Spleen (tissue), 11 donors: ENCODE results near the gene PHACTR2. TPM values are rescaled to one million over a fixed set of nuclear protein-coding genes. Genes with fewer than 3 reads are reported as not detected.

Experiments used
- DNase-seq: peaks from one replicate; pipeline ENCODE4 v3.0.0-alpha.2; 2020
- H3K27ac ChIP-seq, 8 donors: fragments of 200-600 bp; sonication (generic) in 7 of 8; 1 replicate in 4 of 8; 2 replicates in 4 of 8; pipeline versions ENCODE4 v1.5.0 to v1.8.0; 2016 to 2021; ENCODE audit warnings: inconsistent platforms in 4 of 8, mild to moderate bottlenecking in 4 of 8, moderate library complexity in 1 of 8
- H3K27me3 ChIP-seq, 7 donors: fragments of 200-600 bp; sonication (generic) in 6 of 7; replicated peaks in 1 of 7; 1 replicate in 4 of 7; 2 replicates in 3 of 7; pipeline versions ENCODE4 v1.5.0 to v1.8.0; 2016 to 2021; ENCODE audit warnings: inconsistent platforms in 3 of 7, mild to moderate bottlenecking in 1 of 7
- H3K36me3 ChIP-seq, 6 donors: fragments of 200-600 bp; sonication (generic) in 5 of 6; 1 replicate in 4 of 6; 2 replicates in 2 of 6; pipeline versions ENCODE4 v1.5.0 to v1.8.0; 2016 to 2021; ENCODE audit warnings: inconsistent platforms in 2 of 6
- H3K4me1 ChIP-seq, 6 donors: fragments of 200-600 bp; sonication (generic) in 5 of 6; 1 replicate in 3 of 6; 2 replicates in 3 of 6; pipeline versions ENCODE4 v1.5.0 to v1.8.0; 2016 to 2021; ENCODE audit warnings: inconsistent platforms in 3 of 6
- H3K4me3 ChIP-seq, 8 donors: fragments of 200-600 bp; sonication (generic) in 7 of 8; 1 replicate in 4 of 8; 2 replicates in 4 of 8; pipeline versions ENCODE4 v1.5.0 to v1.8.0; 2016 to 2021; ENCODE audit warnings: inconsistent platforms in 4 of 8, mild to moderate bottlenecking in 4 of 8, moderate library complexity in 2 of 8
- H3K9me3 ChIP-seq, 8 donors: fragments of 200-600 bp; sonication (generic) in 7 of 8; 1 replicate in 4 of 8; 2 replicates in 4 of 8; pipeline versions ENCODE4 v1.5.0 to v1.8.0; 2016 to 2021; ENCODE audit warnings: inconsistent platforms in 4 of 8
- POLR2A ChIP-seq, 3 donors: fragments of 450-650 bp; IDR thresholded peaks; one replicate each; pipeline ENCODE4 v1.5.1; 2017; ENCODE audit warnings: antibody characterized with exemption in 3 of 3, mild to moderate bottlenecking in 1 of 3
- POLR2AphosphoS5 ChIP-seq, 3 donors: sonication (generic); formaldehyde crosslinking; IDR thresholded peaks; one replicate each; pipeline ENCODE4 v1.5.1; 2017; ENCODE audit warnings: antibody characterized with exemption in 3 of 3
- whole genome bisulfite sequencing, 5 donors: extraction: QIAGEN DNeasy Blood & Tissue Kit in 3 of 5; methylation state at CpG; one replicate each; pipeline versions ENCODE4 v1.1.5 to v1.1.7; 2013 to 2018; 5-methylcytosine and 5-hydroxymethylcytosine counted together
- intact Hi-C: fragments of 100-400 bp; cut with DNase I; formaldehyde crosslinking; loops from one replicate; pipeline ENCODE4 v1.15.0; 2023; ENCODE audit warnings: low total_unique reads
- polyA plus RNA-seq, 3 donors: library from polyadenylated mRNA; stranded (reverse); fragments of 200-250 nt; gene quantifications; one replicate each; pipeline ENCODE4 v1.2.1, GENCODE V29; 2013
- total RNA-seq, 7 donors: library from RNA; depleted of rRNA in 3 of 7; stranded (reverse); fragments of >200 nt in 3 of 7; fragmentation: NEBNext Ultra II Directional in 4 of 7; extraction: Animal tissue kit (Norgen Biotek cat#: 25700) in 4 of 7; gene quantifications; one replicate each; pipeline versions ENCODE4 v1.1.0 to v1.2.1, GENCODE V29; 2016 to 2021
- TF ChIP-seq, protein P1 (sequence below), 11 experiments: fragments of 200-600 bp in 7 of 11; fragments of 450-650 bp in 4 of 11; sonication (generic) in 4 of 11; IDR thresholded peaks in 8 of 11; conservative IDR thresholded peaks in 3 of 11; 1 replicate in 7 of 11; 2 replicates in 4 of 11; pipeline versions ENCODE4 v1.4.0 to v1.8.0; 2016 to 2021; ENCODE audit warnings: antibody characterized with exemption in 11 of 11, inconsistent platforms in 4 of 11, mild to moderate bottlenecking in 1 of 11
- donor health status: healthy with polysubstance abuse.
- donor health status: DM: no; HTN: no; CAD: no; lungs with moderate emphysema.
- donor health status: DM: no; HTN: no; CAD: no.
- donor health status: Bipolar disorder and iron deficiency.
- donor health status: healthy.
- donor health status: DM: no; HTN: no; CAD: no.
- donor health status: DM: yes; HTN: yes; CAD: no.

The PHACTR2 gene
- total and polyA plus RNA-seq, 10 donors: 3.5 to 116 (median 76.1) TPM

DNA sequence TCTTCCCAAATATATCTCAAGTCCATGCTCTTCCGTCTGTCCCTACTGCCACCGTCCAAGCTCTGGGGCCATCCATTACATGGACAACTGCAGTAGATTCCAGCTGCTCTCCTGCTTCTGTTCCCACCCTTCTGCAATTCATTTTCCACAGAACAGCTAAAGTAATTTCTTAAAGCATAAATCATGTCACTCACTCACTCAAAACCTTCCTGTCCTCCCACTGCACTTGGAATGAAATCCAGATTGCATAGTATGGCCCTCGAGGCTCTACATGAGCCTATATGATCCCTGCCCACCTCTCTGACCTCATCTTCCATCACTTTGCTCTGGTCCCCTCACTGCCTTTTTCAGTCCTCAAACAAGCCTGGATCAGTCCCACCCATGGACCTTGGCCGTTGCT lies 10.9 kb downstream of the PHACTR2 start:
- intact Hi-C loops: loop anchor here (10.0 kb wide), 1 partner anchor 66 kb away; no protein-coding TSS in a partner anchor
- Histone ChIP-seq H3K27ac (no peak overlapping the region), H3K27me3 (no peaks in the 10 kb centered on the region), H3K4me1 (peaks cover 0 to 49% (median 22%) of the 10 kb centered on the region in 6 donors), H3K36me3 (no peaks in the 10 kb centered on the region), H3K9me3 (peaks cover 0 to 1% (median 0%) of the 10 kb centered on the region in 8 donors), H3K4me3 (no peak overlapping the region)
- WGBS, 5 donors: 77 to 90% (median 83%) methylated on average over 4 of the region's 4 CpGs
- TF ChIP-seq, protein P1, sequence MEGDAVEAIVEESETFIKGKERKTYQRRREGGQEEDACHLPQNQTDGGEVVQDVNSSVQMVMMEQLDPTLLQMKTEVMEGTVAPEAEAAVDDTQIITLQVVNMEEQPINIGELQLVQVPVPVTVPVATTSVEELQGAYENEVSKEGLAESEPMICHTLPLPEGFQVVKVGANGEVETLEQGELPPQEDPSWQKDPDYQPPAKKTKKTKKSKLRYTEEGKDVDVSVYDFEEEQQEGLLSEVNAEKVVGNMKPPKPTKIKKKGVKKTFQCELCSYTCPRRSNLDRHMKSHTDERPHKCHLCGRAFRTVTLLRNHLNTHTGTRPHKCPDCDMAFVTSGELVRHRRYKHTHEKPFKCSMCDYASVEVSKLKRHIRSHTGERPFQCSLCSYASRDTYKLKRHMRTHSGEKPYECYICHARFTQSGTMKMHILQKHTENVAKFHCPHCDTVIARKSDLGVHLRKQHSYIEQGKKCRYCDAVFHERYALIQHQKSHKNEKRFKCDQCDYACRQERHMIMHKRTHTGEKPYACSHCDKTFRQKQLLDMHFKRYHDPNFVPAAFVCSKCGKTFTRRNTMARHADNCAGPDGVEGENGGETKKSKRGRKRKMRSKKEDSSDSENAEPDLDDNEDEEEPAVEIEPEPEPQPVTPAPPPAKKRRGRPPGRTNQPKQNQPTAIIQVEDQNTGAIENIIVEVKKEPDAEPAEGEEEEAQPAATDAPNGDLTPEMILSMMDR (IDR thresholded peaks at IDR 0.05 in 8 of 11, conservative IDR thresholded peaks at IDR 0.05 in 3 of 11): no peak
- TF ChIP-seq POLR2AphosphoS5 (IDR thresholded peaks at IDR 0.05) (no peak), POLR2A (IDR thresholded peaks at IDR 0.05) (no peak)
- DNase-seq: no peak

DNA sequence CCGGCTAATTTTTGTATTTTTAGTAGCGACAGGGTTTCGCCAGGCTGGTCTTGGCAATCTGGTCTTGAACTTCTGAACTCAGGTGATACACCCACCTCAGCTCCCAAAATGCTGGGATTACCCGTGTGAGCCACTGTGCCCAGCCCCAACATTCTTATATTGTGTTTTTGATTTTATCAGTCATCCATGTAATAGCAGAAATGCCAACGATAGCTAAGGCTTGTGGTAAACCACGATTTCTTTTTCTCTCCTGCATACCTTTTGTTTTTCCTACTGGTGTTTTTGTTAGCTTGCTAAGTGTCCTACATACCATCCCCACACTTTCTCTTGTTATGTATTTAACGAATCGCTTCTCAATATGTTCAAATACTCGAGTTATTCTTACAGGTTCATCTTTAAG lies 12.1 kb downstream of the PHACTR2 start:
- Histone ChIP-seq H3K36me3 (no peaks in the 10 kb centered on the region), H3K4me1 (peaks cover 0 to 57% (median 24%) of the 10 kb centered on the region in 6 donors), H3K27ac (no peak overlapping the region), H3K9me3 (no peaks in the 10 kb centered on the region), H3K27me3 (no peaks in the 10 kb centered on the region), H3K4me3 (no peak overlapping the region)
- DNase-seq: no peak
- no peak for TF ChIP-seq POLR2AphosphoS5 (IDR thresholded peaks at IDR 0.05)
- no peak for TF ChIP-seq POLR2A (IDR thresholded peaks at IDR 0.05)
- TF ChIP-seq, protein P1 (IDR thresholded peaks at IDR 0.05 in 8 of 11, conservative IDR thresholded peaks at IDR 0.05 in 3 of 11): no peak
- WGBS, 5 donors: 72 to 77% (median 76%) methylated on average over 9 of the region's 9 CpGs
- intact Hi-C loops: loop anchor here (10.0 kb wide), 1 partner anchor 65 kb away; no protein-coding TSS in a partner anchor

DNA sequence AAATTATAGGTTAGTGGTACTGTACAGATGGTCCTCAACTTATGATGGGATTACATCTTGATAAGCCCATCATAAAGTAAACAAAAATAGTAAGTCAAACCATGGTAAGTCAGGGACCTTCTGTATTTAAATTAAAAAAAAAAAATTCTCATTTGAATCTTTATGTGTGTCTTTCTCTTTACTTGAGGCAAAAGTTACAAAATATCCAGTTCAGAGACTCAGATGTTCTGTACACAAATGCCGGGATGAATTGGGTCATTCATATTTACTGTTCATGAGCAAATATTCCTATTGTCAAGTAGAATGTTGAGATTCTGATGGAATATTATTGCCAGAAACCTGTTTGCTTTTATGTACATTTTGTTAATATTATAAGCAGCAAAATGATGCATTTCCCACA lies 13.4 kb downstream of the PHACTR2 start:
- H3K9me3 ChIP-seq: no peaks in the 10 kb centered on the region
- H3K27me3 ChIP-seq: no peaks in the 10 kb centered on the region
- no peak overlapping the region for H3K27ac ChIP-seq
- no peak for DNase-seq
- no peak overlapping the region for H3K4me3 ChIP-seq
- 84 to 93% (median 85%) methylated on average over 1 of the region's 1 CpG for WGBS, 5 donors
- TF ChIP-seq POLR2A (IDR thresholded peaks at IDR 0.05) (no peak), POLR2AphosphoS5 (IDR thresholded peaks at IDR 0.05) (no peak)
- TF ChIP-seq, protein P1 (IDR thresholded peaks at IDR 0.05 in 8 of 11, conservative IDR thresholded peaks at IDR 0.05 in 3 of 11): no peak
- peaks cover 5 to 70% (median 37%) of the 10 kb centered on the region in 6 donors for H3K4me1 ChIP-seq
- intact Hi-C loops: no loop called here
- no peaks in the 10 kb centered on the region for H3K36me3 ChIP-seq

DNA sequence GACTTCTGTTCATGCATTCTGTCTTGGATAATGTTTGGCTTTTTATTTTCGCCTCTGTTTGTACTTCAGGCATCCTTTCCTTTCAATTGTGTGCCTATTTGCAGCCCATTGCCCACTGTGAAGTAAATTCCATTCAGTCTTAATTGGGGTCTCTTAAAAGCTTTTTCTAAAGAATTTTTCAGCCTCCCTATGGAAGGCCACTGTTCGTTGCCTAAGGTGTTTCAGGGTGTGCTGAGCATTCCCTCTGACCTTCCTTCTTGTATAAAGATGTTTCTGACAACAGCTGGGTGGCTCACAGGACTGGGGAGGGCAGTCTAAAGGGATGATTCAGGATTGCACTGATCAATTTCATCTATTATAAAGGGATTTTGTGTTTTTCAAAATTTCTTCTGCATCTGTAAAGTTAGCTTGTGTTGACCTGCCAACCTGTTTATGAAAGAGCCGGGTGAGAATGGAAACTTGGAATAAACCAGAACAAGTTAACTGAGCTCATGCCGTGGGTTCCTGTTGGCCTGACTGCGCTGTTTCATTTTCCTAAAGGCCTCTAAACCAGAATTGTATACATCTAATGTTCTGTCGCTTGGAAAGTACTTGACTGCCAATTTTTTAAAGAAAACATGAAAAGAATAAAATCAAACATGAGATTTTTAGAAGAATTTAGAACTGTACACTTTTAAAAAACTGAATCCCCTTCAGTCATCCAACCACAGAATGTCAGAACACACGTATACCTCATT lies 14.3 kb downstream of the PHACTR2 start:
- H3K27me3 ChIP-seq: no peaks in the 10 kb centered on the region
- TF ChIP-seq POLR2AphosphoS5 (IDR thresholded peaks at IDR 0.05) (no peak), POLR2A (IDR thresholded peaks at IDR 0.05) (no peak)
- TF ChIP-seq, protein P1 (IDR thresholded peaks at IDR 0.05 in 8 of 11, conservative IDR thresholded peaks at IDR 0.05 in 3 of 11): no peak
- intact Hi-C loops: no loop called here
- WGBS, 5 donors: 82 to 90% (median 86%) methylated on average over 7 of the region's 7 CpGs
- peaks cover 8 to 74% (median 38%) of the 10 kb centered on the region in 6 donors for H3K4me1 ChIP-seq
- H3K4me3 ChIP-seq: no peak overlapping the region
- H3K27ac ChIP-seq: peak overlapping the region in 4 of 8 donors; percentile 41 to 74 (median 46)
- DNase-seq: no peak
- H3K36me3 ChIP-seq: no peaks in the 10 kb centered on the region
- no peaks in the 10 kb centered on the region for H3K9me3 ChIP-seq
